Endothelial cell of umbilical vein (primary cell): ENCODE measurements around the gene ARHGAP22. TPM values are rescaled to one million over a fixed set of nuclear protein-coding genes. Genes with fewer than 3 reads are reported as not detected.
"Not testable (repeated sequence)": the region's sequence is repeated elsewhere in the genome, so short reads cannot be mapped to it uniquely, and the experiment has no call there.

Experiments
- BruUV-seq: library from RNA; stranded (reverse); fragments of 400-500 nt; replicated peaks from 2 replicates; lab custom pipeline; 2021; lab: Mats Ljungman, UMichigan
- CTCF ChIA-PET: fragments of 300-600, 350-600 bp; sonication (Branson Sonifier 250); formaldehyde crosslinking; loops from one replicate; lab custom pipeline; 2021; ENCODE audit warnings: antibody characterized with exemption, inconsistent platforms; lab: Charles Lee
- POLR2A ChIA-PET: fragments of 300-600, 350-600 bp; sonication (Branson Sonifier 250); formaldehyde crosslinking; loops from one replicate; lab custom pipeline; 2021; ENCODE audit warnings: antibody characterized with exemption, inconsistent platforms; lab: Charles Lee
- DNase-seq: peaks from one replicate; pipeline ENCODE4 v3.0.0-alpha.2; 2011; ENCODE audit warnings: low read depth, low spot score
- FAIRE-seq: peaks from 2 replicates; lab custom pipeline; 2011; peaks lifted over from hg19 to GRCh38; lab: Jason Lieb, UNC
- H2AFZ ChIP-seq: 2 replicates; pipeline ENCODE4 v1.6.0; 2012; ENCODE audit warnings: low read depth, low read length, control low read depth, inconsistent platforms
- H3K27ac ChIP-seq: 2 replicates; pipeline ENCODE4 v1.5.1; 2011; ENCODE audit warnings: low read depth, mild to moderate bottlenecking, control low read depth, low read length, moderate library complexity; ENCODE audit not compliant: insufficient read depth
- H3K27me3 ChIP-seq, 2 experiments: 2 replicates each; pipeline versions ENCODE4 v1.6.0 to v1.6.1; 2011; ENCODE audit warnings: low read length in 2 of 2, mixed read lengths in 1 of 2; ENCODE audit not compliant: control insufficient read depth in 2 of 2, insufficient read depth in 2 of 2
- H3K36me3 ChIP-seq, 2 experiments: 2 replicates in 1 of 2; 3 replicates in 1 of 2; pipeline ENCODE4 v1.5.1; 2011; ENCODE audit warnings: low read length in 2 of 2, mild to moderate bottlenecking in 1 of 2, moderate library complexity in 1 of 2; ENCODE audit not compliant: control insufficient read depth in 2 of 2, insufficient read depth in 2 of 2; ENCODE audit errors: extremely low read depth in 1 of 2
- H3K4me1 ChIP-seq: 3 replicates; pipeline ENCODE4 v1.5.1; 2011; ENCODE audit warnings: mild to moderate bottlenecking, low read length; ENCODE audit not compliant: control insufficient read depth, insufficient read depth; ENCODE audit errors: extremely low read depth
- H3K4me2 ChIP-seq: 2 replicates; pipeline ENCODE4 v1.6.1; 2011; ENCODE audit warnings: low read length, control low read depth, mixed read lengths; ENCODE audit not compliant: insufficient read depth
- H3K4me3 ChIP-seq, 3 experiments: fragments of 200-600 bp in 1 of 3; sonication (generic), shearing (Covaris generic) in 1 of 3; replicated peaks in 1 of 3; 2 replicates each; pipeline ENCODE4 v1.5.1; 2011 to 2016; ENCODE audit warnings: control low read depth in 3 of 3, low read length in 3 of 3, mild to moderate bottlenecking in 2 of 3, inconsistent platforms in 1 of 3, low read depth in 1 of 3, moderate library complexity in 1 of 3; ENCODE audit not compliant: insufficient read depth in 1 of 3
- H3K79me2 ChIP-seq: 2 replicates; pipeline ENCODE4 v1.6.0; 2012; ENCODE audit warnings: low read length, inconsistent platforms; ENCODE audit not compliant: control insufficient read depth, insufficient read depth
- H3K9ac ChIP-seq: replicated peaks from 2 replicates; pipeline ENCODE3; 2011; ENCODE audit warnings: low read length, control low read depth; ENCODE audit not compliant: insufficient read depth; ENCODE audit errors: extremely low read depth
- H3K9me1 ChIP-seq: replicated peaks from 3 replicates; pipeline ENCODE4 v1.6.0; 2011; ENCODE audit warnings: mild to moderate bottlenecking, low read length; ENCODE audit not compliant: control insufficient read depth, insufficient read depth; ENCODE audit errors: extremely low read depth
- H3K9me3 ChIP-seq: replicated peaks from 2 replicates; pipeline ENCODE4 v1.5.1; 2012; ENCODE audit warnings: low read length, inconsistent platforms; ENCODE audit not compliant: control insufficient read depth, insufficient read depth
- H4K20me1 ChIP-seq: replicated peaks from 2 replicates; pipeline ENCODE3; 2011; ENCODE audit warnings: mild to moderate bottlenecking, low read length; ENCODE audit not compliant: control insufficient read depth, insufficient read depth; ENCODE audit errors: extremely low read depth
- GATA2 ChIP-seq: IDR thresholded peaks from 2 replicates; pipeline ENCODE4 v1.7.0; 2011; ENCODE audit warnings: low read depth, mild to moderate bottlenecking, moderate library complexity, mixed read lengths, low read length; ENCODE audit not compliant: insufficient read length, insufficient read depth
- MYC ChIP-seq: IDR thresholded peaks from one replicate; pipeline ENCODE4 v1.6.1; 2011; ENCODE audit warnings: mild to moderate bottlenecking, low read depth, low read length
- POLR2AphosphoS5 ChIP-seq: IDR thresholded peaks from 2 replicates; pipeline ENCODE4 v1.6.1; 2012; ENCODE audit warnings: low read depth, mild to moderate bottlenecking, control low read depth, low read length, moderate library complexity; ENCODE audit not compliant: insufficient read depth
- dilution Hi-C: fragments of 300-500 bp; cut with MboI; formaldehyde crosslinking; loops from one replicate; pipeline ENCODE4 v1.15.0; 2019; ENCODE audit warnings: low sequenced_read_pairs; ENCODE audit not compliant: extremely low pct_ligation_motif_present
- intact Hi-C: fragments of 100-400 bp; cut with micrococcal nuclease; formaldehyde crosslinking; loops from one replicate; pipeline ENCODE4 v1.10.0; 2022
- polyA plus RNA-seq, 4 experiments: library from polyadenylated mRNA; depleted of rRNA in 3 of 4; stranded (reverse) in 3 of 4; unstranded in 1 of 4; fragments of >200 nt; gene quantifications; 2 replicates each; pipeline versions ENCODE4 v1.2.1 to v1.2.3, GENCODE V29; 2011 to 2012; ENCODE audit warnings: missing spikeins in 1 of 4
- total RNA-seq: library from RNA; stranded (reverse); gene quantifications from 2 replicates; pipeline ENCODE4 v1.2.3, GENCODE V29; 2021

The ARHGAP22 gene
- total and polyA plus RNA-seq, 2 donors (not counting 3 experiments of a cell fraction or from before 2014, with no cell fraction given): 8.6 to 50.3 TPM

DNA sequence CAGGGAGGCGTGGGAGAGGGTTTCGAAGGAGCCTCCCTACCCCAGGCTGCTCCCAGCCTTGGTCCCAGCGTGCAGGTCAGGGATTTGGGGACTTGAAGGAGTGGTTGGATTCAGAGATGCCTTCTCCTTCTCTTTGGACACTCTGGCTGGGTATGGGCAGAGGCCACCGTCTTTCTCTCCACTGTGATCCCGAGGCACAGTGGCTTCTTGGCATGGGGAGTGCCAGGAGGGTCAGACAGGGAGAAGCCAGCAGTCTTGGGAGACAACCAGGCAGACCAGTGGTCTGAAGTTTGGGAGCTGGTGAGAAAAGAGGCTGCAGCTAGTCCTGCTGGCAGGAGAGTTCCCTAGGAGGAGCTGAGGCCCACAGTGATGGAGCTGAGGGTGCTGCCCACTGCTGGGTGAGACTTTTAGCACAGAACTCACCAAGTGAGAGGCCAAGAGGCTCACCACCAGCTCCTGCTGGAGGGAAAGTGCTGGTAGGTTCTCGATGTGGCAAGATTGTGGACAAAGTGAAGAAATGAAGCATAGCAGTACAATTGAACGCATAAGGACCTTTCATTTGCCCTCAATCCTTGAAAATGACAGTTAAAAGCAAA lies 44.6 kb upstream of the ARHGAP22 start:
- POLR2A ChIA-PET: no interaction called here
- Histone ChIP-seq H3K27ac (no peak overlapping the region), H3K9ac (no peak overlapping the region), H3K4me1 (peaks cover 3% of the 10 kb centered on the region), H3K79me2 (no peaks in the 10 kb centered on the region), H3K9me3 (no peaks in the 10 kb centered on the region), H3K4me3 (no peak overlapping the region), H2AFZ (no peak overlapping the region), H3K9me1 (no peaks in the 10 kb centered on the region), H4K20me1 (no peaks in the 10 kb centered on the region), H3K36me3 (no peaks in the 10 kb centered on the region), H3K4me2 (no peak overlapping the region), H3K27me3 (no peaks in the 10 kb centered on the region)
- no TSS peak for BruUV-seq
- dilution Hi-C loops: no loop called here
- DNase-seq (no peak), FAIRE-seq (no peak)
- intact Hi-C loops: no loop called here
- CTCF ChIA-PET: interaction anchor here (0.6 to 1.9 kb wide), 5 partner anchors 12 to 286 kb away, joined by 4 to 8 read pairs (median 4); no protein-coding TSS in a partner anchor
- TF ChIP-seq GATA2 (no peak), MYC (no peak)

DNA sequence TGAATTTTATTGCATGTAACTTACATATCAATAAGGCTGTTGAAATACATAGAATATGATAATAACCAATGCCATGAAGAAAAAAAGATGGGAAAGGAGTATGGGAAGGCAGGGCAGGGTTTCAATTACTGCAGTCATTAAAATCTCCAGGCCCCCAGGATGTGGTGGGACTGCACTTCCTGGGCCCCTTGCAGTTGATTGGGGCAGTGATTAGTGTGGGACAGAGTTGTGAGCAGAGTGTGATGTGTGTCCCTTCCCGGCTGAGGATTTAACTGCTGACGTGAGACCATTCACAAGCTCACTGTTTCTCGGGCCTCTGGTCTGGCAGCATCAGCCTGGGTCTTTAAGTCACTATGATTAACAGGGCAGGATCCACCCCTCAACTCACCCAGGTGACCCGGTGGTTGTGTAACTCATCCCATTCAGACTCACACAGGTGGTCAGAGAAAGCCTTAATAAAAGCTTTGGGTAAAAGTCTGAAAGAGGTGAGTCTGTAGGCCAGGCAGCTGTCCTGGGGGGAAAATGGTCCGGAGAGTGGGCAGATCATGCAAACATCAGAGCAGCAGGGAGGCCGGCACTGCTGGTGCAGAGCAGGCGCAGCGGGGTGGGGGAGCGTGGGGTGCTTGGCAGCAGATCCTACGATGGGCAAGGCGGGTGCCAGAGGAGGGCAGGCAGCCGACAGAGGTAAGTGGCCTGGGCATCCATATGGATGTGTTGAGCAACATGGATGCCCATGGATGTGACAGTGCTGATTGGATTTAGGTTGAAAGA lies 43.5 kb upstream of the ARHGAP22 start:
- DNase-seq (no peak), FAIRE-seq (no peak)
- Histone ChIP-seq H4K20me1 (no peaks in the 10 kb centered on the region), H3K79me2 (peaks cover 1% of the 10 kb centered on the region), H3K9me1 (no peaks in the 10 kb centered on the region), H3K4me3 (no peak overlapping the region), H3K27ac (no peak overlapping the region), H3K9ac (no peak overlapping the region), H2AFZ (no peak overlapping the region), H3K36me3 (no peaks in the 10 kb centered on the region), H3K4me2 (no peak overlapping the region), H3K9me3 (no peaks in the 10 kb centered on the region), H3K4me1 (no peaks in the 10 kb centered on the region), H3K27me3 (no peaks in the 10 kb centered on the region)
- no peak for TF ChIP-seq POLR2AphosphoS5
- POLR2A ChIA-PET: no interaction called here
- dilution Hi-C loops: no loop called here
- BruUV-seq: no TSS peak
- CTCF ChIA-PET: interaction anchor here (1.2 to 2.6 kb wide), 3 partner anchors 9 to 41 kb away, joined by 3 to 21 read pairs (median 8); no protein-coding TSS in a partner anchor
- intact Hi-C loops: no loop called here

DNA sequence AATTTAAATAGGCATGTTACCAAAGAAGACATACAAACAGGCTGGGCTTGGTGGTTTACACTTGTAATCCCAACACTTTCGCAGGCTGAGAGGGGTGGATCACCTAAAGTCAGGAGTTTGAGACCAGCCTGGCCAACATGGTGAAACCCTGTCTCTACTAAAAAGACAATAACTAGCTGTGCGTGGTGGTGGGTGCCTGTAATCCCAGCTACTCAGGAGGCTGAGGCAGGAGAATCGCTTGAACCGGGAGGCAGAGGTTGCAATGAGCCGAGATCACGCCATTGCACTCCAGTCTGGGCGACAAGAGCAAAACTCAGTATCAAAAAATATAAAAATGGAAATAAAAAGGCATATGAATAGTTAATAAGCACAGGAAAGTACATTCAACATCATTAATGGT lies 42.2 kb upstream of the ARHGAP22 start:
- H2AFZ ChIP-seq, FAIRE-seq, H3K9me3 ChIP-seq, H3K79me2 ChIP-seq, H3K4me2 ChIP-seq, H3K4me1 ChIP-seq, H3K9ac ChIP-seq, H3K9me1 ChIP-seq, POLR2A ChIA-PET, H3K4me3 ChIP-seq, intact Hi-C loops, BruUV-seq, H4K20me1 ChIP-seq, DNase-seq, dilution Hi-C loops, H3K27me3 ChIP-seq, H3K27ac ChIP-seq, H3K36me3 ChIP-seq: not testable (repeated sequence)
- CTCF ChIA-PET: interaction anchor here (1.5 to 2.6 kb wide), 3 partner anchors 10 to 40 kb away, joined by 5 to 21 read pairs (median 6); no protein-coding TSS in a partner anchor
